CD4-positive, alpha-beta T cell treated with Interleukin-4 for 1 hour (primary cell): ENCODE results near the gene GALNT14.
A peak's percentile ranks its signal among the peaks of the same experiment; 100 is the strongest.

Experiments used
- DNase-seq, 2 donors: peaks; one replicate each; pipeline ENCODE4 v3.0.0-alpha.2; 2020 to 2022

GALNT14 gene

GRCh38 chr2:30880516-30880915 is 257.7 kb downstream of the GALNT14 start:
- DNase-seq = no peak

DNA sequence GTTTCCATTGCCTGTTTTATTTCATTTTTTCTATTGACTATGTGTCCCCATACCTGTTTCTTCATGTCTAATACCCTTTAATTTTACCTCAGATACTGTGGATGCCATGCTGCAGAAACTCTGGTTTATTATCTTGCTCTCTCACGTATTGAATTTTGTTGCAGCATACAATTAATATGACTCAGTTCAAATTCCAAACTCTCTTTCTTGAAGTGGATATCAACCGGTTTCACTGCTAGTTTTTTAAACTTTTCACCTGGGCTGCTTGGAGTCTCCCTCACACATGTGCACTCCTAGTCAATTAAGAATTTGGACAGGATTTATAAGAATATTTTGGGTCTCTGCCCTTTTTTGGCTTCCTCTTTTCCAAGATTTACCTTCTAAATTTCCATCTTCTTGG is 260.4 kb downstream of the GALNT14 start:
- no peak for DNase-seq

DNA sequence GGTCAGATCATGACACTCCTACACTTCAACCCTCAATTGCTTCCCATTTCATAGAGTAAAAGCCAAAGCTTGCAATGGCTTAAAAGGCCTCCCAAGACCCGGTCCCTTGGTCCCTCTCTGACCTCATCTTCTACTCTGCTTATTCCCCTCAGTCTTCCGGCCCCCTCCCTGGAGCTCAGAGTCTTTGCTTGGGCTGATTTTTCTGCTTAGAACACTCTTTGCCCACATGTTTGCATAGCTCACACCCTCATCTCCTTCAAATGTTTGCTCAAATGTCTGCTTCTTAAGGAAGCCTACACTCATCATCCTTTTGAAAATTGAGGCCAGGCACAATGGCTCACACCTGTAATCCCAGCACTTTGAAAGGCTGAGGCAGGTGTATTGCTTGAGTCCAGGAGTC is 265.4 kb downstream of the GALNT14 start:
- DNase-seq = no peak

DNA sequence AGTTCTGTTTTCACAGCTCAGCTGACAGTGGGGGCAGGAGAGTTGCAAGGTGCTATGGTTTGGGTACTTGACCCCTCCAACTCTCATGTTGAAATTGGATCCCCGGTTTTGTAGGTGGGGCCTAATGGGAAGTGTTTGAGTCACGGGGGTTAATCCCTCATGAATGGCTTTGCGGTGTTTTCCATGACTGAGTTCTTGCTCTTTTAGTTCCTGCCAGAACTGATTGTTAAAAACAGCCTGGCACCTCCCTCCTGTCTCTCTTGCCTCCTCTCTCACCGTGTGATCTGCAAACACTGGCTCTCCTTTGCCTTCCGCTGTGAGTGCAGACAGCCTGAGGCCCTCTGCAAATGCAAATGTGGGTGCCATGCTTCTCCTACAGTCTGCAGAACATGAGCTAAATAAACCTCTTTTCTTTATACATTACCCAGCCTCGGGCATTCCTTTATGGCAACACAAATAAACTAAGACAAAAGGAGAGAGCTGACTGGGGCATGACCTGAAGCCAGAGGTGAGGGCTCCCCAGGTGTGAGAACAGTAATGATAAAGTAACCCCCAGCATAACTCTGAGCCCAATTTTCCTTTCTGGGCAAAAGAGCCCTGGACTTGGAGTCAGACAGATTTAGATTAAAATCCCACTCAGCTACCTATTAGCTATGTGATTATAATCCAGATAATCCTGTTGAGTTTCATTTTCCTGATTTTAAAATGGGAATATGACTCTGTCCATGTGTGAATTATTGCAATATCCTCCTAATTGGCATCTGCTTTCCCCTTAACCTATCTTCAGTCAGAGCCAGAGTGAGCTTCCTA is 266.1 kb downstream of the GALNT14 start:
- DNase-seq = no peak

DNA sequence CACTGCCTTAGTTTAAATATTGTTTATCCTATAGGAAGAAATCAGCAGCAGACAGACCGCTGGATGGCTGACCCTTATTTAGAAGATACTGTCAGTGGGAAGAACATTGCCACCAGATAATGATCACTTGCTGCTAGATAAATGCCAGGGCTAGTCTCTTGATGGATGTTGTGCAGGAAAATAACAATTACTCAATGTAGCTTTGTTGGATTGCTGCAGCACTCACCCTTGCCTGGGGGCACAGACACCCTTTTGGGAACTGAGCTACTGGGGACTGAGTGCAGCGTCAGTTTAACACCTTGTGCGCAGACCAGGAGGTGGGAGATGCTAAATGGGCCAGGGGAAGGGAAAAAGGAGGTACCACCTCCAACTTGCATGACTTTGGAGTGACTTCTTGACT is 266.8 kb downstream of the GALNT14 start:
- DNase-seq = no peak

DNA sequence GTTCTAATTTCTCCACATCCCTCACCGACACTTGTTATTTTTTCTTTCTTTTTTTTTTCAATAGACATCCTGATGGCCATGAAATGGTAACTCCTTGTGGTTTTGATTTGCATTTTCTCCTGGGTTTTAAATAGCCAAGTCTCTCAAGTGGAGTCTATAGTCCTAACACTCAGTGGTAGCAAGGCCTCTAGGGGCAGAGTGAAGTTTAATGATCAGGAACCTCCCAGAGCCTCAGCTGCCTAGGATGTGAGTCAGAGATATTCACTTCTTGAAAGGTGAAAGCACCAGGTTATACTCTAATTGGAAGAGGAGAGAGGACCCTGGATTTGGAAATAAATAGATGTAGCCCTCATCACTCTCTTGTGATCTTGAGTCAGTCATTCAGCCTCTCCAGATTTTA is 268.3 kb downstream of the GALNT14 start:
- DNase-seq = no peak

DNA sequence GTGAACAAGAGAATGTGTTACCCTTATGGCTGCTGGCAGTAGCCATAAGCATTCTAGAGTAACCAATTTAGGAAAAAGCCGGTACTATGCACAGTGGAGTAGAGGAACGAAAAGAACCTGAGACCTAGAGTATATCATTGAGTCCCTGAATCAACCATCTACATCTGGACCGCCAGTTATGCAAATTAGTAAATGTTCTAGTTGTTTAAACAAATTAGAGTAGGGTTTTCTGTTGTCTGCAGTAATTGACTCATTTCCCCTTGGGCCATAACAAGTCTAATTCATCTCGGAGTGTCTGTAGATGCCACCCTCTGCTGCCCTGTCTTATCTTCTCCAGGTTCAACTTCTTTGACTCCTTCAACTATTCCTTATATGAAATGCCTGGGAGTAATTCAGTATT is 270.9 kb downstream of the GALNT14 start:
- DNase-seq = no peak

- no peak for DNase-seq
These were observed 271.3 kb downstream of the GALNT14 start for GRCh38 chr2:30866974-30867373.

DNA sequence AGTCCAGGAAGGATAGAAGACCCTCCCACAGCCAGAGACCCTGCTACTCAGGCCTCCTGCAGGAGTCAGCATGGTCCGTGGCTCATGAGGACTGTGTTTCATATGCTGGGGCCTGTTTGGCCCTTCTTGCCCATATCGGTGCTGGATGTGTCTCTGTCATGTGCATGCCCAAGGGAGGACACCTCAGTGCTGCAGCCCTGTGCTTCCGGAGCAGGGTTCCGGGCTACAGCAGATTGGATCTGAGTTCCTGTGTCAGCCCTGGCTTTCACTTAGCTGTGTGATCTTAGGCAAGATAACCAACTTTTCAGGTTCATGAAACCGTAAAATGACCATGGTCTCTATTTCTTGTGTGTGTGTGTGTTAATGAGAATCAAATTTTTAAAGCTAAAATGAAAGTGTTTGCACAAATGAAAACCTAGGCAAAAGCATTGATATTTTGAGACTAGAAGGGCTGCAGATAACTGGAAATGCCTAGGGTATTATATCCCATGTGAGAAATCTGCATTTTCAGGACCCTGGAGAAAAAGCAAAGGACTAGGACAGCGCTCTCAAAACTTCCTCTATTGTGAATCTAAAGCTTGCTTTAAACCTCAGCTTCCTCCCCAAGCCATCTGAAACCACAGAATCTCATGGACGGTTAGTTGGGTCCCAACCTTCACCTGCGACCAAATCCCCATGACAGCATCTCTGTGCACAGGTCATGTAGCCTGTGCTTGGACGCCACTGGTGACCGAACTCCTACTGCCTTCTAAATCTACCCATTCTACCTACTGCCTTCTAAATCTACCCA is 272.2 kb downstream of the GALNT14 start:
- DNase-seq = no peak

GRCh38 chr2:30865243-30865642 is 273.0 kb downstream of the GALNT14 start:
- DNase-seq = no peak

- DNase-seq = peak; percentile 51 to 52
These were observed 276.1 kb downstream of the GALNT14 start for GRCh38 chr2:30862054-30862651.

DNA sequence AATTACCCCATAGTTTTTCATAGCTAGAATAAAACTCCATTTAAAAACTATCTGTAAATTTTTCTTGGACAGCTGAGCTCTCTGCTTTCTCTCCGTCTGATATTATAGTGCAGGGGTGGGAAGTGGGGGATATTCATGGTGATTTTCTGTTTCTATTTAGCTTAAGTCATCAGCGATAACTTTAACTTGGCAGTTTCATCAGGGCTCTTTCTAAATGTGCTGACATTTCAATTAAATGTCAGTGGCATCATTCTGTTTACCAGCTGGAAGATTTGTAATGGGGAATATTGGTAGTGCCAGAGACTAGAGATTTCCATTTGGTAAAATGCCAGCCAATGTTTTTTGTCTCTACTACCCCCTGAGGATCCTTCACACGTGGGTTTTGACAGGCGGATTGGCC is 277.5 kb downstream of the GALNT14 start:
- DNase-seq = no peak
